Measurements from ENCODE around the gene RRP9.

GRCh38 chr3:51887620-51888019 lies 54.1 kb downstream of the RRP9 start:
- no peak for TF ChIP-seq CSDC2 (CRISPR knock-in tag; IDR thresholded peaks at IDR 0.05)
- no peak for TF ChIP-seq TOX (CRISPR knock-in tag; IDR thresholded peaks at IDR 0.05; ENCODE audit: borderline replicate concordance)
- TF ChIP-seq ARNTL (CRISPR knock-in tag; IDR thresholded peaks at IDR 0.05; ENCODE audit: borderline replicate concordance, low read depth), result no peak
- TF ChIP-seq ISL1 (CRISPR knock-in tag; IDR thresholded peaks at IDR 0.05), result no peak
- TF ChIP-seq RARB (CRISPR knock-in tag; IDR thresholded peaks at IDR 0.05), result no peak
